Fibroblast of peridontal ligament (primary cell): ENCODE data around the gene CD83.

ENCODE experiments used
- DNase-seq: peaks from one replicate; pipeline ENCODE4 v3.0.0-alpha.2; 2010; ENCODE audit errors: extremely low read depth

Gene CD83

GRCh38 chr6:14091339-14091978 lies 26.1 kb upstream of the CD83 start:
- DNase-seq, result no peak

- DNase-seq, result no peak
These were observed 25.3 kb upstream of the CD83 start for GRCh38 chr6:14092316-14092715.

GRCh38 chr6:14092838-14093789 lies 24.5 kb upstream of the CD83 start:
- no peak for DNase-seq

GRCh38 chr6:14094721-14095120 lies 22.9 kb upstream of the CD83 start:
- no peak for DNase-seq

- no peak for DNase-seq
These were observed 22.1 kb upstream of the CD83 start for GRCh38 chr6:14095437-14095836.

GRCh38 chr6:14100138-14100537 lies 17.4 kb upstream of the CD83 start:
- no peak for DNase-seq

- no peak for DNase-seq
These were observed 16.6 kb upstream of the CD83 start for GRCh38 chr6:14100966-14101365.

- DNase-seq, result no peak
These were observed 15.2 kb upstream of the CD83 start for GRCh38 chr6:14102383-14102782.

- DNase-seq, result peak; percentile 21
These were observed 12.0 kb upstream of the CD83 start for GRCh38 chr6:14105547-14105946.

- no peak for DNase-seq
These were observed 10.6 kb upstream of the CD83 start for GRCh38 chr6:14107000-14107399.

GRCh38 chr6:14107711-14108494 lies 9.7 kb upstream of the CD83 start:
- DNase-seq, result no peak

- DNase-seq, result no peak
These were observed 8.8 kb upstream of the CD83 start for GRCh38 chr6:14108571-14109410.

GRCh38 chr6:14109411-14109826 lies 8.2 kb upstream of the CD83 start:
- no peak for DNase-seq

GRCh38 chr6:14110001-14110818 lies 7.4 kb upstream of the CD83 start:
- no peak for DNase-seq

GRCh38 chr6:14113976-14114375 lies 3.6 kb upstream of the CD83 start:
- no peak for DNase-seq

GRCh38 chr6:14118091-14118439 lies 493 bp downstream of the CD83 start:
- no peak for DNase-seq

GRCh38 chr6:14118446-14118845 lies 874 bp downstream of the CD83 start:
- DNase-seq, result no peak

GRCh38 chr6:14119784-14120183 lies 2.2 kb downstream of the CD83 start:
- no peak for DNase-seq

GRCh38 chr6:14120546-14120945 lies 3.0 kb downstream of the CD83 start:
- peak; percentile 44 for DNase-seq

- no peak for DNase-seq
These were observed 4.4 kb downstream of the CD83 start for GRCh38 chr6:14121936-14122344.
